Activated CD8-positive, alpha-beta memory T cell treated with anti-CD3 and anti-CD28 coated beads, Interleukin-2, amount 50 U/mL, for 1 hour (primary cell): Measurements from ENCODE around the gene CAMTA2.
"Not testable (repeated sequence)": the region's sequence is repeated elsewhere in the genome, so short reads cannot be mapped to it uniquely, and the experiment has no call there.

Experiments
- DNase-seq: peaks from one replicate; pipeline ENCODE4 v3.0.0-alpha.2; 2020; ENCODE audit errors: extremely low read depth

Gene CAMTA2

DNA sequence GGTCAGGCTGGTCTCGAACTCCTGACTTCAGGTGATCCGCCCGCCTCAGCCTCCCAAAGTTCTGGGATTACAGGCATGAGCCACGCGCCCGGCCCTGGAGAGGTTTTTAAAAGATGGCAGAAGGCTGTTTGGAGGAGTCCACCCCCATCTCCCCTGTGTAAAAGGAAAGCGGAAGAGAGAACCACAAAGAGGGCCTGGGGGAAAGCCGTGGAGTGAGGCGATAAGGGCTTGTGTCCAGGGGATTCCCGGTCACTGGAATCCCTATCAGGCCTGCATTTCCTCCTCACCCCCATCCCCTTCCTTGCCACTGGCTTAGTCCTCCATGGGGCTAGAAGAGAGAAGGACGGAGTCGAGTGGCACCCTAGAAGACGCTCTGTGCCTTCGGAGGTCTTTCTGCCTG is 55.5 kb downstream of the CAMTA2 start, which contains the start of gene GP1BA:
TSS of gene GP1BA (plus strand) at position 315 of the 400 bp plus-strand sequence. CDS start 328 bp downstream, outside the sequence.
- no peak for DNase-seq

DNA sequence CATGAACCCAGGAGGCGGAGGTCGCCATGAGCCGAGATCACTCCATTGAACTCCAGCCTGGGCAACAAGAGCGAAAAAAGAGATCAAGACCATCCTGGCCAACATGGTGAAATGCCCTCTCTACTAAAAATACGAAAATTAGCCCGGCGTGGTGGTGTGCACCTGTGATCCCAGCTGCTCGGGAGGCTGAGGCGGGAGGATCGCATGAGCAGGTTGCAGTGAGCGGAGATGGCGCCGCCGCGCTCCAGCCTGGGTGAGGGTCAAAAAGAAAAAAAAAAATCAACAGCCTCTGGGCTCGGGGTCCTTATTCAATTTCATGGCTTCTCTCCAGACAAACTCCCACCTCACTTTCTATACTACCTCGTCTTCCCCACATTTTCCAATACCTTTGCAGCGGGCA is 58.6 kb downstream of the CAMTA2 start:
- DNase-seq, result no peak

DNA sequence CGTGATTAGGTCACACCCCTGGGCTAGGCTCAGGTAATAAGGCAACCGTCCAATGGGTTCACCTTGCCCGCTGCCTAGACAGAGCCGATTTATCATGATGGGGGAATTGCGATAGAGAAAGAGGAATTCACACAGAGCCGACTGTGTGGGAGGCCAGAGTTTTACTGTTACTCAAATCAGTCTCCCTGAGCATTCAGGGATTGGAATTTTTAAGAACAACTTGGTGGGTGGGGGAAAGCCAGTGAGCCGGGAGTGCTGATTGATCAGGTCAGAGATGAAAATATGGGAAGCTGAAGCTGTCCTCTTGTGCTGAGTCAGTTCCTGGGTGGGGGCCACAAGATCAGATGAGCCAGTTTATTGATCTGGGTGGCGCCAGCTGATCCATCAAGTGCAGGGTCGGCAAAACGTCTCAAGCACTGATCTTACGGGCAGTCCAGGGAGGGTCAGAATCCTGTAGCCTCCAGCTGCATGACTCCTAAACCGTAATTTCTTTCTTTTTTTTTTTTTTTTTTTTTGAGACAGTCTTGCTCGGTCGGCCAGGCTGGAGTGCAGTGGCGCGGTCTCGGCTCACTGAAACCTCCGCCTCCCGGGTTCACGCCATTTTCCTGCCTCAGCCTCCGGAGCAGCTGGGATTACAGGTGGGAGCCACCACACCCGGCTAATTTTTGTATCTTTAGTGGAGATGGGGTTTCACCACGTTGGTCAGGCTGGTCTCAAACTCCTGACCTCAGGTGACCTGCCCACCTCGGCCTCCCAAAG is 60.7 kb downstream of the CAMTA2 start:
- not testable (repeated sequence) for DNase-seq

DNA sequence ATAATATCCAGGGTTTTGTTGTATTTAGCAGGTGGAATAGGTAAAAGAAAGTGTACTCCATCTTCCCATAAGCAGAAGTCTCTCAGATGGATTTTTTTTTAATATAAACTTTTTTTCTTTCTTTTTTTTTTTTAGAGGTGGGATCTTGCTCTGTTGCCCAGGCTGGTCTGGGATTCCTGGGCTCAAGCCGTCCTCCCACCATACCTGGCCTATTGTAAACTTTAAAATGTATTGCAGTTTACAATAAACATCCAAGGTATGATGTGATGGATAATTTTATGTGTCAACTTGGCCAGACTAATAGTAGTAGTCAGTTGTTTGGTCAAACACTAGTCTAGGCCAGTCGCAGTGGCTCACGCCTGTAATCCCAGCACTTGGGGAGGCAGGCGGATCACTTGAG is 66.2 kb downstream of the CAMTA2 start:
- DNase-seq, result no peak

- no peak for DNase-seq
Measured at GRCh38 chr17:4920351-4921048, 67.0 kb downstream of the CAMTA2 start.

- DNase-seq, result no peak
Measured at GRCh38 chr17:4919511-4920047, 67.9 kb downstream of the CAMTA2 start.
